HG03442 (cell line): ENCODE results near the gene CSMD2.
"Not testable (repeated sequence)": the region's sequence is repeated elsewhere in the genome, so short reads cannot be mapped to it uniquely, and the experiment has no call there.

Experiments
- ATAC-seq: cut with Tn5 transposase; IDR thresholded peaks from one replicate; pipeline ENCODE4 v1.9.1; 2021; ENCODE audit warnings: mild to moderate bottlenecking, moderate library complexity; ENCODE audit not compliant: unreplicated experiment

Gene CSMD2

DNA sequence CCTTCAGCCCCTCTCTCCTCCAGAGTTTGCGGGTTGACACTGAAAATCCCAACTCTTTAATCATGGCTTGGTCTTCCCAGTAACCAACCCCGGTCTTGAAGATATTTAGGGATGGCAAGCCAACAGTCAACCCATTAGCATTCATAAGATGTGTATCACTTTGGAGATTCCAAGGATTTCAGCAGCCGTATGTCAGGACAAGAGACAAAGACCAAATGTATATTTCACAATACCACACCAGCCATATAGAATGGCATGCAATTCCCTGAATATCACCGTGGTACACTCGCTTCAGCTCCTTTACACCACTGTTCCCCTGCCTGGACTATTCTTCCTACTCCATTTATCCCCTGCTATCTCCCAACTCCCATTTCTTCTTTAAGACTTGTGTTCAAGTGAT is 109.2 kb downstream of the CSMD2 start:
- ATAC-seq = no peak

DNA sequence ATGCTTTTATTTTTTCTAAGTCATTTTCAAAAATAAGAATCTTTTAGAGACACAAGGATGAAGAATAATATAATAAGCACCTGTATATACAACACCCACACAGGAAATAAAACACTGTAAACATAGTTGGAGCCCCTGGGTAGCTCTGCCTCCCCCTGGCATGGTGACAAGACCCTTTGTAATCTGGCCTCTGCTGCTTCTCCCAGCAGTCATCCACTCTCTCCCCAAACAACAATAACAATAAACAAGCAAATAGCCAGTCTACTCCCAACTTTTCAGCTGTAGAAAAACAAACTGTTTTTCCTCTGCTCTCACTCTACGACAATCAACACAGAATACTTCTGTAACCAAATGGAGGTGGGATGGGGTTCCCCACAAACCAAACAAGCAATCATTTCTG is 110.1 kb downstream of the CSMD2 start:
- no peak for ATAC-seq

DNA sequence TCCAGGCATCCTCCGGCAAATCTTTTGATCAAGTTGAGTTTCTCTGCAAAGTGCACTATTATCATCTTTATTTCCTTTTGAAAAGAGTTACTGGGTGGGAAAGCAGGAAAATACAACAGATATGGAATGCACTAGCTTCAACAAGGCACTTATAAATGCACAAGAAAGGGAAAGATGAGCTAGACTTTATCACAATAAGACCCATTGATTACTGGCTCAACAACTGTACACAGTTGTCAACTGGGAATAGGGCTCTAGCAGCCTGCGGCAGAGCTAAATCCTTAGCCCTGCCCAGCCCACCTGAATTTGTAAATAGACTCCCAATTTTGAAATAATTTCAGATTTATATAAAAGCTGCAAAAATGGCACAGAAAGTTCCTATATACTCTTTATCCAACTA is 111.4 kb downstream of the CSMD2 start:
- no peak for ATAC-seq

- no peak for ATAC-seq
Observed at GRCh38 chr1:34052565-34052964, 112.5 kb downstream of the CSMD2 start.

DNA sequence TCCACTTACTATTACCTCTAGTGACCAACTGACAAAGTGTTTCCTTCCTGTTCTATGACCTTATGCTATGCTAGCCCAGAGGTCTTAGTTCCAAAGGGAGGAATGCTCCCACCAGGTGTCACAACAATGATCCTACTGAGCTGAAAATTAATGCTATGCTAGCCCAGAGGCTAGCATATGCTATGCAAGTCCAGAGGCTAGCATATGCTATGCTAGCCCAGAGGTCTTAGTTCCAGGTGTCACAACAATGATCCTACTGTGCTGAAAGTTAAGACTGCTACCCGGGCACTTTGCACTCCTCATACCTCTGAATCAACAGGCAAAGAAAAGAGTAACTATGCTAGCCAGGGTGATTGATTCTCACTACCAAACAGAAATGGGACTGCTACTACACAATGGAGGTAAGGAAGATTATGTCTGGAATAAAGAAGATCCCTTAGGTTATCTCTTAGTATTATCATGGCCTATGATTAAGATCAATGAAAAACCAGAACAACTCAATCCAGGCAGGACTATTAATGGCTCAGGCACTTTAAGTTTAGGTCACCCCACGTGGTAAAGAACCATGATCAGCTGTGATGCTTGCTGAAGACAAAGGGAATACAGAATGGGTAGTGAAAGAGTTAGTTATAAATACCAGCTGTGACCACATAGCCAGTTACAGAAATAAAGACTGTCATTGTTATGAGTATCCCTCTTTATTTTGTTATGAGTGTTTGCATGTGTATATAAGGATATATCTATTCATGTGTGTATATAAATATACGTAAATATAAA is 114.1 kb downstream of the CSMD2 start:
- ATAC-seq = no peak

DNA sequence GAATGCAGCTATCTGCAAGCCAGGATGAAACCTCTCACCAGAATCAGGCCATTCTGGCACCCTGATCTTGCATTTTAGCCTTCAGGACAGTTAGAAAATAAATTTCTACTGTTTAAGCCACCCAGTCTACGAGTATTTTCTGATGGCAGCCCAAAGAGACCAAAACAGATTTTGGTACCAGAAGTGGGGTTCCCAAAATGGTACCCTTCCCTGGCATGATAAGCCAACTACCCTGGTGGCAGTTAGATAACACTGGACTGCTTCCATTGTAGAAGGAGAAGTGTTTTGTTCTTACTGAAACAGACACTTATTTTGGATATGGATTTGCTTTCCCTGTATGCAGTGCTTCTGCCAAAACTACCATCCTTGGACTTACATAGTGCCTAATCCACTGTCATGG is 115.0 kb downstream of the CSMD2 start:
- ATAC-seq = no peak

DNA sequence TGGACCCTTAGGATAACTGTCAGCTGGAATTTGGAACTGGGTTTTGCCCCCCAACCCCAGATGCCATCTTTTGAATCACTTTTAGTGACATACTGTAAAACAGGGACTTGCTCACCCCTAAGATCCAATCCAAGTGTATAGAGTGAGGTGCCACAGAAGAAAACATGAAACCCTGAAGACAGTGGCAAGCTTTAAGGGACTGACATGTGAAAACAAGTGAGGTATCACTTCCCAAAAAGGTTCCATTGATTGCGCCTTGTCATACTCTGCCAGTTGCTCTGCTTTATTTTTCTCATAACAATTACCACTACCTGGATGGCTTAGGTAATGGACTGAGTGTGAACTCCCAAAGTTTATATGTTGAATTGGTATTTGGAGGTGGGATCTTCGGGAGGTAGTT is 115.6 kb downstream of the CSMD2 start:
- ATAC-seq = no peak

- ATAC-seq = no peak
Observed at GRCh38 chr1:34037856-34038255, 127.2 kb downstream of the CSMD2 start.

DNA sequence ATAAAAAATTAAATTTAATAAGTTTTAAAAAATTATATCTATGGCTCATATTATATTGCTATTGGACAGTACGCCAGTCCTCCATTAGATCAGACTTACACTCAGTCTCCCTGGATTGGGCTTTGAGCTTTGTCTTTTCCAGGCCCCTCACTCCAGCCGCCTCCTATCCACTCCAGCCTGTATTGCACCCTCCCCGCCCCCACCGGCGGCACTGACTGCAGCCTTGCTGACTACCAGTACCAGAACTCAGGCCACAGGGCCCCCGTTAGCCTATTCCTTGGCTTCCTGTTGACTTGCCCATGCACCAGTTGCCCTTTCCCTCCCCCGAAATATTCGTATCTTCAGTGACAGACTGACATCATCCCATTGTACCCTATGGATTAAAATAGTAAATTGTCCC is 127.9 kb downstream of the CSMD2 start:
- no peak for ATAC-seq

DNA sequence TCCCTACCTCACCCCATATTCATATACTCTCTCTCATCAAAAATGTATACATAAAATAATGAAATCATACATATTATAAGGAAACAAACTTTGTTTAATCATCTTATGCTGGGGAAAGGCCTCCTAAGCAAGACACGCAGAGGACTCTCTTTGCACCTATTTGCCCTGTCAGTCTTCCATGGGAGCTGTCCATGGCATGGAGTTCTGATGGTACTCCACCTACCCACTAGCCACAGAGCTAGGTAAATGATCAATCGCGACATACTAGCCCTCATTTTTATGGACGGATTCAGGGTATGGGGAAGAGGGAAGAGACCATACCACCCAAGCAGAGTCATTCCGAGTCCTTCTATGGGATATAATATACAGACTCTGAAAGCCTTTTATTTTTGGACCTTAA is 131.0 kb downstream of the CSMD2 start:
- no peak for ATAC-seq

GRCh38 chr1:34029954-34030353 is 135.1 kb downstream of the CSMD2 start:
- no peak for ATAC-seq

GRCh38 chr1:34029515-34029914 is 135.5 kb downstream of the CSMD2 start:
- ATAC-seq = no peak

DNA sequence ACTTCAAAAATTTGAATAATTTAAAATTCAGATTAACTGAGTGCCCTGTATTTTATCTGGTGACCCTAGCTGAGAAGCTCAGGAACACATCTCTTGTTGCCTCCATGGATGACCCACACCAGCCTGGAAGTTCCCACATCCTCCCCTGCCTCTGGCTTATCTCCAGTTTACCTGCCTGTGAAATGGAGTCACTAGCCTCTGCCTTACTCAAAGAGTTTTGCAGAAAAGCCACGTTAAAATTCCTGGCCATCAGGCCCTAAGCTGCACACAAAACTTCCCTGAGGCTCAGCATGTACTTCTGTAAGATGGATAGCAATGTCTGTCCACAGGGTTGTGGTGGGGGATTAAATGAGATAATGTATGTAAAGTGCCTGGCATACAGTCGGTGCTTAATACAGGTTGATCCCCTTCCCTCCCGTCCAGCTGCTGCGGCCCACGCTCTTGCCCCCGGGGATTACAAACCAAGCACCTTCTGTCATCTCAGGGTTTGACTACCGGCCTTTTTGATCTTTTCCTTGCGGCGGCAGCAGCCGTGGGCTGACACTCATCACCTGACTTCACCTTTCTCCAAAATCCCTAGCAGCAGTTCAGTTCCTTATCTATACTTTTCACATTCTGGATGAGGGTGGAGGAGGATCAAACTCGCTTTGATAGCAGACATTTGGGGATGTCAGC is 136.5 kb downstream of the CSMD2 start:
- no peak for ATAC-seq

GRCh38 chr1:34025675-34026074 is 139.4 kb downstream of the CSMD2 start:
- ATAC-seq = no peak

DNA sequence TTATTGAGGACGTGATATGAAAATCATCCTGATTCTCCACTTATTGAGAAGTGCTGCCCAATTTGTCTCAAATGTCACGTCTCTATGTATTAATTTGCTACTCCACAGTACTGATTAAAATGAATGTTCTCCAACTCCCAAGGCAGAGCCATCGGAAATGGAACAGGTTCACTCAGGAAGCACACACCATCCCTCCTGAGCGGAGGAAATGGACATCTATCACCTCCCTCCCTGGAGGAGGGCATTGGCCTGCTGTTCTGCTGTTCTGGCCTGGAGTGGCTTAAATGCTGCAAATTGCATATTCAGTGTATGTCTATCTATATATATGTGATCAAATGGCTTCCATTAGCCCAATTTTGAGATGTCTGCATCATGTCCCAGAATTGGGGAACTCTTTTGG is 140.5 kb downstream of the CSMD2 start:
- ATAC-seq = no peak

DNA sequence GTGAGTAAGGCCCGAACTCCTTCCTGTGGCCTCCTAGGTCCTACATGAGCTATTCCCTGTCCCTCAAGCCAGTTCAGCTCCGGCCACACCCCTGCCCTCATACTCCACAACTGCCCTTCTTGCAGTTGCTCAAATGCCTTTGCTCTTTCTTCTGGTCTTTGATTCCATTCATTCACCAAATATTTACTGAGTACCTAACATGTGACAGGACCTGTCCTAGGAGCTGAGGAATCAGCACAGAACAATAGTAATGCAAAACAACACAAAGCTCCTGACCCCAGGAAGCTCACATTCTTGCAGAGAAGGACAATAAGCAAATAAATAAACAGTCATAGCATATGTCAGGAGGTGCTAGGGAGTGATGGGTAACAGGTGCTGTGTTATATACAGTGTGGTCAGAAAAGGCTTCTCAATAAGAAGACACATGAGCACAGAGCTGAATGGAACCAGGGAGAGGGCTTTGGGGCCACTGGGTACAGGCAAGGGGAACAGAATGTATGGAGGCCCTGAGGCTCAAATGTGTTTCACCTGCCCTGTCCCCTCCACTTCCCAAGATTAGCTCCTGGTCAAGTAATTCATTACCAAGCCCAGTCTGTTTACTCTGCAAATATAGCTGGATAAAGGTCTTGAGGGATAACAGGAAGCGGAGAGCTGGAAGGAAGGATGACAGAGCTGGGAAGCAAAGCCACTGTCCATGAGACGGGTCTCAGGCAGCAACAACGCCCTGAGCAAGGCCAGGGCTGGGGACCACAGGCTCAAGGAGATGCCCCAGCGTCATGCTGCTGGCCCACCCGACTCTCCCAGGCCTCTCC is 145.1 kb downstream of the CSMD2 start:
- ATAC-seq = no peak

DNA sequence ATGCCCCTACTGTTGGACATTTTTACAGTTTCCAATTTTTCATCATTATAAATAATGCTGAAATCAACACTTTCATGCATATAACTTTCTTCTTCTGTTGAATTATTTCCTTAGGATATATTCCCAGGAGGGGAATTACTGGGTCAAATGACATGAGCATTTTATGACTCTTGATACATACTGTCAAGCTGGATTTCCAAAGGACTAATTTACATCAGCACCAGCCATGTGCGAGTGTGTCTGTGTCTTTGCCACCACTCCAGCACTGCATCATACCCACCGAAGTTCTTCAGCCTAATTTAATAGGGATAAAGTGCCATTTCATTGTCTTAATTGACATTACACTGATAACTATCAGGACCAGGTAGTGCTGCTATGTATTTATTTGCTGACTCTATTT is 146.7 kb downstream of the CSMD2 start:
- no peak for ATAC-seq

DNA sequence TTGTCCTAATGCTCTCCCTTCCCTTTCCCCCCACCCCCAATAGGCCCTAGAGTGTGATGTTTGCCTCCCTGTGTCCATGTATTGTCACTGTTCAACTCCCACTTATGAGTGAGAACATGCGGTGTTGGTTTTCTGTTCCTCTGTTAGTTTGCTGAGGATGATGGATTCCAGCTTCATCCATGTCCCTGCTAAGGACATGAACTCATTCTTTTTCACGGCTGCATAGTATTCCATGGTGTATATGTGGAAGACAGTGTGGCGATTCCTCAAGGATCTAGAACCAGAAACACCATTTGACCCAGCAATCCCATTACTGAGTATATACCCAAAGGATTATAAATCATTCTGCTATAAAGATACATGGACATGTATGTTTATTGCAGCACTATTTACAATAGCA is 148.7 kb downstream of the CSMD2 start:
- not testable (repeated sequence) for ATAC-seq

DNA sequence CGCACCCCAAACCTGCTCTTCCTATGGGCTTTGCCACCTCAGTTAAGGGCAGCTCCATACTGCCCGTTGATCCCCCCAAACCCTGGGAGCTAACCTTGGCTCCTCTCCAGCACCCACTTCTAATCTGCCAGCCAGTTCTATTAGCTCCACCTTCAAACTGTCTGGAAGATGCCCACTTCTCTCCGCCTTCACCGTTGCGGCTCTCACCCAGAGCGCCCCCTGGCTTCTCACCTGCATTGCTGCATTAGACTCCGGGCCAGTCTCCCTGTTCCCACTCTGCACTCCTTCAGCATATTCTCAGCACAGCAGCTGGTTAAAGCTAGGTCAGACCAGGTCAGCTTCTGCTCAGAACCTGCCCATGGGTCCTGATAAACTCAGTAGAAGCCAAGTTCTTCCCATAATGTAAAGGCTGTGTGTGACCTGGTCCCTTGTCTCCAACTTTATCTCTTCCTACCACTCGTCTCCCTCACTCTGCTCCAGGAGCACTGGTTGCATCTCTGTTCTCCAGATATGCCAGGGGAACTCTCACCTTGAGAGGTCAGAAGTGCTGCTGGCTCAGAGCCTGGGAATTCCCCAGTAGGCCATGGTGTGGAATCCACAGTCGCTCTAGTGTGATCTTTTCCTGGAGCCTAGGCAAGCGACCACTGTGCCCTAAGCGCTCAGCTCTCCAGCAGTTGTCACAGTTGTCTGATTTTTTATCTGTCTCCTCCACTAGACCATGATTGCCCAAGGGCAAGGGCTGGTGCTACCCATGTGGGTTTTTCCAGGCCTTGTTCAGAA is 150.9 kb downstream of the CSMD2 start:
- no peak for ATAC-seq

DNA sequence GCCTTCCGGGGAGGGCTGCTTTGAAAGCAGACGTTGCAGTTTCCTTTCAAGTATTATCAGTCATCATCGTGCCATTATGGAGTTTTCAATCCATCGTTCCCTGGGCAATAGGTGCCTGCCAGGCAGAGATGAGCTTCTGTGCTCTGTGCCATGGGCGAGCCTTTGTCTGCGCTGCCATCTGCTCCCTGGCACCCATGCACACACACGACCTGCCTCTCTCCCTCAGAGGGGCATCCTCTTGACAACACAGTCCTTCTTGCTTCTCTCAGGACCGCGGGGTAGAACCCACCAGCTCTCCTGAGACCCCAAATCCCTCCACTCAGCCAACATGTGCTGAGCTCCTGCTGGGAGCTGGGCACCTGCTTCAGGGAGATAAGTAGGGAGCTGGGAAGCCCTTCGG is 151.9 kb downstream of the CSMD2 start:
- ATAC-seq = no peak

DNA sequence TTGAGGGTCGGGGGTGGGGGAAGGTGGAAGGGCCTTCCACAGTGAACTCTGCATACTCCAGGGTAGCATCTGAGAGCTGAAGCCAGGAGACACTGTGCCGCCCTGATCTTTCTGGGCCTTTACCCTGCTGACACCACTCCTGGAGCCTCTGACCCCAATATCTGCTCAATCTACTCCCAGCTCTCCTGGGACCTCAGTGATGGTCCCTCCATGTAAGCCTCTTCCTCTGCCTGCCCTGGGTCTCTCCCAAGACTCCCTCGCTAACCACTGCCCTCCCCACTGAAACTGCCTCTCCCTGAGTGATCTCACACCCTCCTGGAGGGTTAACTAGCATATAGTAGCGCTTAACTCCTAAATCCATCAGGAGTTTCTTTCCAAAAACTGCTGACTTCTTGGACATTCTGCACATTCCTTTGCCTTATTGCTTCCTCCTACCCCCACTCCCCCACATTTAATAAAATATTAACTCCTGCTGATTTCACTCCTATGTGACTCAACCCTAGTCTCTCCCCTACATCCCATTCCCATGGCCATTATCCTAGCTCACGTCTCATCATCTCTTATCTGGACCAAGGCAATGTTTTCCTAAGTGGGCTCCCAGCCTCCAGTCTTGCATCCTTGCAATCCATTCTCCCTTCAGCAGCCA is 155.6 kb downstream of the CSMD2 start:
- ATAC-seq = no peak
